A549 (cell line): ENCODE data around the gene KCNJ10. TPM values are rescaled to one million over a fixed set of nuclear protein-coding genes. Genes with fewer than 3 reads are reported as not detected.
"Not testable (repeated sequence)": the region's sequence is repeated elsewhere in the genome, so short reads cannot be mapped to it uniquely, and the experiment has no call there.

Experiments
- ATAC-seq, 2 experiments: fragments of 200-7000 bp in 1 of 2; fragments of >200 bp in 1 of 2; cut with Nextera tagmentation in 1 of 2; cut with Tn5 transposase in 1 of 2; 3 replicates each; pipeline versions ENCODE4 v1.8.0 to v1.9.1; 2018 to 2020; ENCODE audit warnings: mild to moderate bottlenecking in 1 of 2, moderate library complexity in 1 of 2
- CTCF ChIA-PET: fragments of 300-600 bp; sonication (Branson Sonifier 250); formaldehyde crosslinking; extraction: SDS; loops from one replicate; lab custom pipeline; 2021; ENCODE audit warnings: antibody characterized with exemption, inconsistent platforms; lab: Yijun Ruan, JAX
- POLR2A ChIA-PET: fragments of 350-600 bp; formaldehyde crosslinking; extraction: SDS; loops from one replicate; lab custom pipeline; 2021; ENCODE audit warnings: antibody characterized with exemption, inconsistent platforms; lab: Yijun Ruan, JAX
- DNase-seq, 2 experiments: peaks; one replicate each; pipeline versions ENCODE4 v3.0.0 to v3.0.0-alpha.2; 2011 to 2016; ENCODE audit warnings: low read depth in 1 of 2, low spot score in 1 of 2
- FAIRE-seq: peaks from 2 replicates; lab custom pipeline; 2011; peaks lifted over from hg19 to GRCh38; lab: Jason Lieb, UNC
- H3K27ac ChIP-seq, 2 experiments: fragments of >200 bp; sonication (Bioruptor Twin); formaldehyde crosslinking; 3 replicates each; pipeline ENCODE4 v1.5.1; 2016 to 2017
- H3K4me1 ChIP-seq: fragments of >200 bp; sonication (Bioruptor Twin); formaldehyde crosslinking; 3 replicates; pipeline ENCODE4 v1.6.1; 2016
- H3K4me2 ChIP-seq: fragments of >200 bp; sonication (Bioruptor Twin); formaldehyde crosslinking; 3 replicates; pipeline ENCODE4 v1.6.1; 2016
- H3K4me3 ChIP-seq: fragments of >200 bp; sonication (Bioruptor Twin); formaldehyde crosslinking; 3 replicates; pipeline ENCODE4 v1.5.1; 2016
- H3K9me3 ChIP-seq: fragments of >200 bp; sonication (Bioruptor Twin); formaldehyde crosslinking; 3 replicates; pipeline ENCODE4 v1.6.1; 2016
- BCL3 ChIP-seq: fragments of >200 bp; sonication (Bioruptor Twin); formaldehyde crosslinking; IDR thresholded peaks from 3 replicates; pipeline ENCODE4 v1.6.1; 2016
- CBX2 ChIP-seq: fragments of 200-600 bp; sonication (generic); IDR thresholded peaks from 2 replicates; pipeline ENCODE4 v1.6.1; 2016; ENCODE audit warnings: low read depth, mild to moderate bottlenecking, borderline replicate concordance
- CBX8 ChIP-seq: fragments of 200-600 bp; sonication (generic); IDR thresholded peaks from 2 replicates; pipeline ENCODE4 v1.6.1; 2016
- CEBPB ChIP-seq, 2 experiments: fragments of >200 bp in 1 of 2; sonication (Bioruptor Twin) in 1 of 2; formaldehyde crosslinking in 1 of 2; IDR thresholded peaks; 2 replicates each; pipeline ENCODE4 v1.6.1; 2012 to 2016
- CTCF ChIP-seq: fragments of >200 bp; sonication (Bioruptor Twin); formaldehyde crosslinking; IDR thresholded peaks from 3 replicates; pipeline ENCODE4 v1.5.1; 2016
- E2F6 ChIP-seq: IDR thresholded peaks from 2 replicates; pipeline ENCODE4 v1.6.1; 2012; ENCODE audit warnings: low read depth, borderline replicate concordance
- EP300 ChIP-seq, 2 experiments: fragments of >200 bp; sonication (Bioruptor Twin); formaldehyde crosslinking; IDR thresholded peaks; 2 replicates in 1 of 2; 3 replicates in 1 of 2; pipeline ENCODE4 v1.6.1; 2016 to 2017
- FOSB ChIP-seq: fragments of 250-450 bp; sonication (Bioruptor Pico); IDR thresholded peaks from 2 replicates; pipeline ENCODE4 v1.5.0; 2020; ENCODE audit warnings: mild to moderate bottlenecking, moderate library complexity
- FOSL2 ChIP-seq, 2 experiments: fragments of 450-650 bp in 1 of 2; fragments of >200 bp in 1 of 2; sonication (Bioruptor Twin) in 1 of 2; formaldehyde crosslinking; IDR thresholded peaks; 2 replicates each; pipeline versions ENCODE4 v1.5.0 to v1.6.1; 2016 to 2020; ENCODE audit warnings: mild to moderate bottlenecking in 1 of 2, moderate library complexity in 1 of 2
- JUNB ChIP-seq: fragments of >200 bp; sonication (Bioruptor Twin); formaldehyde crosslinking; IDR thresholded peaks from 2 replicates; pipeline ENCODE4 v1.6.1; 2016
- NFE2L2 ChIP-seq: fragments of 150-350 bp; conservative IDR thresholded peaks from 2 replicates; pipeline ENCODE4 v1.6.1; 2014; ENCODE audit warnings: low read length
- NPAS2 ChIP-seq: fragments of 250-450 bp; sonication (Bioruptor Pico); IDR thresholded peaks from 2 replicates; pipeline ENCODE4 v1.8.0; 2022; ENCODE audit warnings: mild to moderate bottlenecking, moderate library complexity, borderline replicate concordance
- PBX3 ChIP-seq: IDR thresholded peaks from 2 replicates; pipeline ENCODE4 v1.6.1; 2012
- POLR2AphosphoS2 ChIP-seq: conservative IDR thresholded peaks from 2 replicates; pipeline ENCODE4 v1.6.1; 2012; ENCODE audit warnings: low read length, improper control_type of control experiment, inconsistent platforms
- SREBF2 ChIP-seq: fragments of 450-650 bp; IDR thresholded peaks from 2 replicates; pipeline ENCODE4 v1.6.1; 2014; ENCODE audit warnings: mild to moderate bottlenecking, moderate library complexity
- ZC3H11A ChIP-seq: fragments of 450-650 bp; IDR thresholded peaks from 2 replicates; pipeline ENCODE4 v1.6.1; 2014; ENCODE audit warnings: antibody characterized with exemption, mild to moderate bottlenecking
- ZFP36 ChIP-seq: fragments of 450-650 bp; IDR thresholded peaks from 2 replicates; pipeline ENCODE4 v1.6.1; 2014; ENCODE audit warnings: borderline replicate concordance; ENCODE audit not compliant: partially characterized antibody
- ZNF302 ChIP-seq: fragments of 250-450 bp; sonication (Bioruptor Pico); IDR thresholded peaks from 2 replicates; pipeline ENCODE4 v1.9.0; 2021; ENCODE audit warnings: inconsistent platforms, mild to moderate bottlenecking, moderate library complexity
- ZSCAN20 ChIP-seq: fragments of 250-450 bp; sonication (Bioruptor Pico); IDR thresholded peaks from 2 replicates; pipeline ENCODE4 v1.8.0; 2022; ENCODE audit warnings: mild to moderate bottlenecking, moderate library complexity
- WGBS: methylation state at CpG from one replicate; pipeline ENCODE4 v1.1.6; 2017; ENCODE audit errors: missing lambda C conversion rate; 5-methylcytosine and 5-hydroxymethylcytosine counted together
- polyA plus RNA-seq, 4 experiments: library from polyadenylated mRNA; depleted of rRNA in 3 of 4; stranded (reverse); fragments of >200 nt; fragmentation: RNase III in 1 of 4; extraction: RNeasy Plus Mini Kit Qiagen cat#74134 plus additional on column Dnase treatment in 1 of 4; gene quantifications; 2 replicates in 3 of 4; 3 replicates in 1 of 4; pipeline ENCODE4 v1.2.3, GENCODE V29; 2011 to 2017

Gene KCNJ10
- polyA plus RNA-seq, 2 of the 4 experiments (the other 2 are of a cell fraction), result 0.05 TPM; not detected in 1

DNA sequence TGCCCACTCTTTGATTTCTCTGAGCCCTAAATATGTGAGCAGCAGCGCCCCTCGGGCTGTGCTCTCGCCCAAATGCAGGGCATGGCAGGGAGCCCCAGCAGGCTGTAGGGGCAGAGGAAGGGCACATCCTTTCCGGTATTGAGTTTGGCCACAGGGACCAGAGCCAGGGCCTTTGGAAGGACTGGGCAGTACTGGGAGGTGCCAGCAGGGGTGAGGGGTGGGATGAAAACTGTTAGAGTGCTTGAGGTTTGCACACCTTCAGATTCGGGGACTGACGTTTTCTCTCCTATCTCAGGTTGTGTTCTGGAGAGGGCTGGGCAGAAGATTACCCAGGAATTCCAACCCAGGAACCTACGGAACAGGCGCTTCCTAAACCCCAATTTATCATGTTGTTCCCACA is 43.4 kb upstream of the KCNJ10 start (continued):
- TF ChIP-seq PBX3, result no peak
- TF ChIP-seq, all 56 proteins: peak for 0

DNA sequence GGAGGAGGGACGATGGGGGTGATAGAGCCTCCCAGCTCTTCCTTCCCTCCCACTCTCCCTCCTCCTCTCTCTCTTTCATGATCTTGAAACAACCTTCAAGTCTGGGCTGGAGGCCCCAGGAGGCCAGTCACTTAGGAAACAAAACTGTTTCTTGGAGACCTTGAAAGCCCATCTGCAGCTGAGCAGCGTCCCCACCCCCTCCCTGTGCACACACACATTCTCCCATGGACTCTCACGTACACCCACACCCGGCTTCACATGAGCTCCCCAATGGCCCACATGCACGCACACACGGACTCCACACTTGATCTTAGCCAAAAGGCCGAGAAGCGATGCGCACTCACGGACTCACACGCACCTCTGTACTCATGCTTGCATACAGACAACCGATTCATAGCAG is 42.4 kb upstream of the KCNJ10 start:
- no peak for DNase-seq
- H3K27ac ChIP-seq, result peak overlapping the region in 1 of 2 experiments; percentile 46; a peak in 3 of 6 replicates
- no peaks in the 10 kb centered on the region for H3K9me3 ChIP-seq
- H3K4me1 ChIP-seq, result peaks cover 28% of the 10 kb centered on the region
- TF ChIP-seq SREBF2, result no peak
- TF ChIP-seq ZSCAN20 (CRISPR knock-in tag), result no peak
- no peak for TF ChIP-seq POLR2AphosphoS2
- no peak for TF ChIP-seq E2F6
- TF ChIP-seq CBX8, result no peak
- TF ChIP-seq FOSB, result no peak
- peak; percentile 99 for FAIRE-seq
- no peak for ATAC-seq
- H3K4me3 ChIP-seq, result no peak overlapping the region
- ChIA-PET CTCF (interaction anchor here (0.9 to 23.7 kb wide), 6 partner anchors 7 to 140 kb away, joined by 3 to 222 read pairs (median 4); no protein-coding TSS in a partner anchor), POLR2A (no interaction called here)
- no peak overlapping the region for H3K4me2 ChIP-seq
- 88% methylated on average over 12 of the region's 12 CpGs for WGBS

DNA sequence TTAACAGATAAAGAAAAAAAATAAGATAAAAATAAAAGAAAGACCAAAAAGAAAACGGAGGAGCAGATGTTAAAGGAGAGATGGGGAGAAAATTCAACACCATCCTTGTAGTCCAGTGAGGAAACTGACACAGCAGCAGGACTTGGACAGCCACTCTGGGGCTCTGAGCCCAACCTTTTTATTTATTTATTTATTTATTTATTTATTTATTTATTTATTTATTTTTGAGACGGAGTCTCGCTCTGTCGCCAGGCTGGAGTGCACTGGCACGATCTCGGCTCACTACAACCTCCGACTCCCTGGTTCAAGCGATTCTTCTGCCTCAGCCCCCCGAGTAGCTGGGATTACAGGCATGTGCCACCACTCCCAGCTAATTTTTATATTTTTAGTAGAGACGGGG is 41.5 kb upstream of the KCNJ10 start:
- DNase-seq, FAIRE-seq, H3K9me3 ChIP-seq, H3K4me3 ChIP-seq, POLR2A ChIA-PET, ATAC-seq, H3K4me2 ChIP-seq, H3K27ac ChIP-seq: not testable (repeated sequence)
- 88% methylated on average over 10 of the region's 10 CpGs for WGBS
- TF ChIP-seq ZC3H11A, result peak; percentile 83
- CTCF ChIA-PET, result interaction anchor here (1.2 to 23.7 kb wide), 6 partner anchors 6 to 265 kb away, joined by 3 to 222 read pairs (median 104); partner anchors contain the start of gene ATP1A2
- peaks cover 20% of the 10 kb centered on the region for H3K4me1 ChIP-seq

- Histone ChIP-seq H3K4me1 (peaks cover 20% of the 10 kb centered on the region), H3K4me3 (no peak overlapping the region), H3K27ac (peak overlapping the region; percentile 77 to 83), H3K9me3 (no peaks in the 10 kb centered on the region), H3K4me2 (peak overlapping the region; percentile 61)
- WGBS, result 41% methylated on average over 4 of the region's 4 CpGs
- TF ChIP-seq ZSCAN20 (CRISPR knock-in tag), result no peak
- no peak for TF ChIP-seq FOSL2 (IDR thresholded peaks at IDR 0.05)
- 0 out of 2 replicates have a peak, but pooled peaks have one; percentile 31 for TF ChIP-seq FOSL2 (CRISPR knock-in tag; IDR thresholded peaks at IDR 0.05)
- peak in 1 of 2 experiments; percentile 10; a peak in 2 of 6 replicates for ATAC-seq
- DNase-seq, result peak in 1 of 2 experiments; percentile 40
- ChIA-PET POLR2A (no interaction called here), CTCF (interaction anchor here (0.8 to 23.7 kb wide), 11 partner anchors 4 to 144 kb away, joined by 3 to 222 read pairs (median 6); partner anchors contain the start of genes ATP1A2 and PEA15)
- no peak for FAIRE-seq
Measured at GRCh38 chr1:160109686-160110085, 39.7 kb upstream of the KCNJ10 start.

DNA sequence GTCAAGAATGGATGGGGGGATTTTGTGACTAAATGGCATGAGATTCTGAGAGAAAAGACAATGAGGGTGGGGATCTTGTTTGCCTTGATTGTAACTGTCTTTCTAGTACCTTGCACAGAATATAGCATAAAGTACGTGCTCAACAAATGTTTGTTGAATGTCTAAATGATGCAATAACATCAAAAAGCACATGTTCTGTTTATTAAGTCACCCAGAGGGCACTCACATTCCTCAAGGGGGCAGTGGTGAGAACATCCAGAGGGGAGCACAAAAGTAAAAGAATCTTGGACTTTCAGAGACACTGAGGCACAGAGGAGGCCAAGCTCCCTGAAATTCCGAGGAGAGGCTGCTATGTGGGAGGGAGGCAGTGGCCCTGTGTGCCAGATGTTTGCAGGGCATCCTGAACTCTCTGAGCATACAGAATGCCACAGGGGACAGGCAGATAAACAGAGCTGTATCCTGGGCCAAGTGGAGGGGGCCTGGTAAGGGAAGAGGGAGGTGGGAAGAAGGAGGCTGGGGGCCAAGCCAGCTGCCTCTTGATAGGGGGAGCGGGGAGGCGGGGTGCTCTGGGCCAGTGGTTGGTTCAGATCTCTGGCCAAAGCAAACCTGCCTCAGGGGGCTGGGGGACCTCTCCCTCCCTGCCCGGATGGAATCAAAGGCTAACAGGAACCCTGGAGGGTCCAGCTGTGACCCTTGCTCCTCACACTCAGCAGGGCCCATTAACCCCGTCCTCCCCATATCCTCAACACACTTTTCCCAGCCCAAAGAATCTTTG is 39.1 kb upstream of the KCNJ10 start:
- peak overlapping the region; percentile 61 for H3K4me2 ChIP-seq
- POLR2A ChIA-PET, result no interaction called here
- no peak for TF ChIP-seq FOSL2 (IDR thresholded peaks at IDR 0.05)
- TF ChIP-seq FOSL2 (CRISPR knock-in tag; IDR thresholded peaks at IDR 0.05), result no peak
- TF ChIP-seq CTCF, result peak; percentile 57
- no peak for TF ChIP-seq ZNF302 (CRISPR knock-in tag)
- no peak for TF ChIP-seq ZFP36
- TF ChIP-seq JUNB, result no peak
- no peak for TF ChIP-seq BCL3
- no peak for TF ChIP-seq PBX3
- peak; percentile 49 to 80; a peak in 3 of 4 replicates for TF ChIP-seq CEBPB (IDR thresholded peaks at IDR 0.05)
- no peak for TF ChIP-seq CBX2
- TF ChIP-seq NFE2L2, result no peak
- TF ChIP-seq ZSCAN20 (CRISPR knock-in tag), result no peak
- peak in 1 of 2 experiments; percentile 34; a peak in 1 of 5 replicates for TF ChIP-seq EP300 (IDR thresholded peaks at IDR 0.05)
- no peak for TF ChIP-seq NPAS2 (CRISPR knock-in tag)

More for the DNA sequence above, 39.1 kb upstream of the KCNJ10 start:
- Histone ChIP-seq H3K4me1 (peaks cover 20% of the 10 kb centered on the region), H3K4me3 (no peak overlapping the region), H3K27ac (peak overlapping the region; percentile 77 to 83), H3K9me3 (no peaks in the 10 kb centered on the region)
- 21% methylated on average over 6 of the region's 6 CpGs for WGBS
- no peak for FAIRE-seq
- DNase-seq, result peak; percentile 75 to 80
- CTCF ChIA-PET, result interaction anchor here (0.8 to 23.7 kb wide), 17 partner anchors 3 to 182 kb away, joined by 3 to 222 read pairs (median 6); partner anchors contain the start of genes ATP1A2 and PEA15
- peak; percentile 40 to 68; a peak in 4 of 6 replicates for ATAC-seq
